ENCODE results near the gene DOCK1.

DOCK1 gene

DNA sequence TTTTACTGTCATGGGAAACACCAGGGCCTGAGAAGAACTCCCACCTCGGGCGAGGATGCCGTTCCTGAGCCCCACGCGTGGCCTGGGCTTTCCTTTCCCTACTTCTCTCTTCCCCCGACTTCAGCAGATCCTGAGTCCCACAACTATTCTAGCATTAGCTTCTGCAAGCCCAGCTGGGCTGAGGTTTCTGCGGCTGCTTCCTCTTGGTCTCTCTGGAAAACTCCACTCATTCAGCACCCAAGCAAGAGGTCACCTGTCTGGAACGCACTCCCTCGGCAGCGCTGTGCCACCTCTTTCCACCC is 761 bp upstream of the DOCK1 start:
- no peaks in the 10 kb centered on the region for H3K27me3 ChIP-seq (ENCODE audit: control insufficient read depth, insufficient read depth, low read length)
- peaks cover 10% of the 10 kb centered on the region for H3K36me3 ChIP-seq (ENCODE audit: control insufficient read depth, low read depth, low read length)
- H3K9ac ChIP-seq (ENCODE audit: low read length), result peak overlapping the region; percentile 73
- no peak overlapping the region for H3K27ac ChIP-seq (ENCODE audit: low read length)
- H3K4me1 ChIP-seq (ENCODE audit: control insufficient read depth, low read depth, low read length), result peaks cover 12% of the 10 kb centered on the region
- peak overlapping the region; percentile 67 for H3K4me3 ChIP-seq (ENCODE audit: low read length)
- no peaks in the 10 kb centered on the region for H3K9me3 ChIP-seq (ENCODE audit: control insufficient read depth, low read depth, low read length)

DNA sequence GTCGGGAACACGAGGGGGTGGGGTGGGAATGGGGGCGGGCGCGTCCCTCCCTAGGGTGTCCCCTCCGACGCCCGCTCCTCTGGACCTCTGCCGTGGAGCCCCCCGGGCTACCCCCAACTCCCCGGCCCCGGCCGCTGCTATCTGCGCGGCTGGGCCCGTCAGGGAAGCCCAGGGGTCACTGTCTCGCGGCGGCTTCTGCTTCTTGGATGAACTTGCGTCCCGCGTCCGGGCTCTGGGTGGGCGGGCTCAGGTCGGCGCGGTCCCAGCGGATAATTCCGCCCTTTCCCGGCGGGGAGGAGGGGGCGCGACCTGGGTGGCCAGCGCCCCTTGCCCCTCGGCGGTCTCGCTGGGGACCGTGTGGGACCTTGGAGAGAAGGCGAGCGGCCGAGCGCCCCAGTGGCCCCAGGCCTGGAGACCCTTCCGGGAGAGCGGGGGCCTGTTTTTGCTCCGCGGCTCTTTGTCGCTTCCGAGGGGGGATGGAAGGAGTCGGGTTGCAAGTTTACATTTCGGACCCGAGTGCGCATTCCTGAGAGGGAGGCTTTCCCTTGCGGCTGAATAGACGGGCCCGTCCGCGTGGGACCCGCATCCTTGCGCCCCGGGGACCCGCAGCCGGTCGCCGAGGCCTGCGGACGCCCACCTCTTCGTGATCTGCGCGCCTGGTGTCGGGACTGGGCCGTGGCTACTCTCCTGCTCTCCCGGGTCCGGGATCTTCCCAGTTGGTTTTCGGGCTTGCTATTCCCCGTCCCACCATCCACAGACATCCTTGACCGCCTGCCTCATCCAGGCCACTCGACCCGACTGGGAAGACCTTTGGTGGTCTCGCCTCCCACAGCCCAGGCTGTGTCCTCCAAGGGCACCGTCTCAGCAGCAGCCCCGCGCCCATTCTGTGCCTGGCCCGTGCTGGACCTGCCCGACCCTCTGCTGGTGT is 812 bp downstream of the DOCK1 start:
- Histone ChIP-seq H3K27ac (ENCODE audit: low read length) (no peak overlapping the region), H3K9ac (ENCODE audit: low read length) (peak overlapping the region; percentile 52), H3K27me3 (ENCODE audit: control insufficient read depth, insufficient read depth, low read length) (no peaks in the 10 kb centered on the region), H3K36me3 (ENCODE audit: control insufficient read depth, low read depth, low read length) (peaks cover 5% of the 10 kb centered on the region), H3K4me3 (ENCODE audit: low read length) (peak overlapping the region; percentile 69), H3K9me3 (ENCODE audit: control insufficient read depth, low read depth, low read length) (no peaks in the 10 kb centered on the region), H3K4me1 (ENCODE audit: control insufficient read depth, low read depth, low read length) (peaks cover 12% of the 10 kb centered on the region)

DNA sequence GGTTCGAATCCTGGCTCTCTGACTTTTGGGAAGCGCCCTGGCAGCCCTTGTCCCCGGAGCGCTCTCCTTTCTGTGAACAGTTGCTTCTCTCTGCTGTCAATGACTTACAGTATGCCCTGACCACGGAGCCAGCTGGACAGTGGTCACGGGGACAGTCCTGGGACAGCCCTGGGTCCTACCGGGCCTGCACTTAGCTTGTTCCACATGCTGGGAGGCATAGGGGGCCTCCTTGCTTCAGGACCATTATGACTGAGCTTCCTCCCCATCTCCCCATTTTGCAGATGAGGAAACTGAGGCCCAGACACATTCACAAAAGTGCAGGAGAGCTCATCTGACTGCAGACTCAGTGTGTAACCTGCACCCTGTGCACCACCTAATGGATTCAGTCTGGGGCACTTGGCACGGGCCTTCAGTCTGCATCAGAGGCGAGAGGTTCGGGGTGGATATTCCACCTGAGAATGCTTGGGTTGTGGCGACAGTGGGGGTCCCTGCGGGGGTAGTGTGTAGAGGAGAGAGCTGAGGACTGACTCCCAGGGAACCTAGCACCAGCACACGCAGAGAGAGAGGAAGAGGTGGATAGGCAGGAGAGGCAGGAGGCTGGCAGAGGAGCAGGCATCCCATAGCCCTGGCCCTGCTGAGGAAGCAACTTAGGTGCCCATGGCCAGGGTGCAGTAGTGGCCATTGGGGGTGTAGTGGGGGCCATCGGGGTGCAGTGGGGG is 1.6 kb downstream of the DOCK1 start:
- Histone ChIP-seq H3K9me3 (ENCODE audit: control insufficient read depth, low read depth, low read length) (no peaks in the 10 kb centered on the region), H3K4me1 (ENCODE audit: control insufficient read depth, low read depth, low read length) (peaks cover 12% of the 10 kb centered on the region), H3K36me3 (ENCODE audit: control insufficient read depth, low read depth, low read length) (peaks cover 5% of the 10 kb centered on the region), H3K27me3 (ENCODE audit: control insufficient read depth, insufficient read depth, low read length) (no peaks in the 10 kb centered on the region), H3K9ac (ENCODE audit: low read length) (no peak overlapping the region), H3K4me3 (ENCODE audit: low read length) (peak overlapping the region; percentile 69), H3K27ac (ENCODE audit: low read length) (no peak overlapping the region)

DNA sequence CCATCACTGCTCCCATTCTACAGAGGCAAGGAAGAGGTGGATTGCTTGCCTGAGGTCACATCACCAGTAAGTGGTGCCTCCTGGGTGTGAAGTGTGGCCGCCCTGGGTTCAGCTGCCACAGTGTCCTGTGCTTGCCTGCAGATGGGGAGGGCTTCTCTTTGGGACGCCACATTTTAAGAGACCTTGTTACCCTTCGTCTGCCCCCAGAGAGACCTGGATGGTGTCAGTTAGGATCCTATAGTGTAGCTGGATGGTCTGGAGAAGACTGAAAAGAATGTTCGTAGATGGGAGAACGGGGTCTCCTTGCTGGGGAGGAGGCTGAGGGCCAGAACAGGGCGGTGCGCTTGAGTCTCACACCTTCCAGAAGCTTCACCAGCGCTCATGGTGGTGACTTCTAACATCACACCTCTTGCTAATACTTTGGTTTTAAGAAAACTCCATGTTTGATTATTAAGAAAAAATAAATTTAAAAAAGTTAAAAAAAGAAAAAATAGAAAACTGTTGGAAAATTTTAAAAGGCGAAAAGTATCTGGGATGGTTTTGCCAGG is 2.3 kb downstream of the DOCK1 start:
- peaks cover 5% of the 10 kb centered on the region for H3K36me3 ChIP-seq (ENCODE audit: control insufficient read depth, low read depth, low read length)
- H3K27me3 ChIP-seq (ENCODE audit: control insufficient read depth, insufficient read depth, low read length), result no peaks in the 10 kb centered on the region
- peaks cover 12% of the 10 kb centered on the region for H3K4me1 ChIP-seq (ENCODE audit: control insufficient read depth, low read depth, low read length)
- H3K9me3 ChIP-seq (ENCODE audit: control insufficient read depth, low read depth, low read length), result no peaks in the 10 kb centered on the region
- H3K4me3 ChIP-seq (ENCODE audit: low read length), result no peak overlapping the region
- H3K9ac ChIP-seq (ENCODE audit: low read length), result no peak overlapping the region
- no peak overlapping the region for H3K27ac ChIP-seq (ENCODE audit: low read length)

DNA sequence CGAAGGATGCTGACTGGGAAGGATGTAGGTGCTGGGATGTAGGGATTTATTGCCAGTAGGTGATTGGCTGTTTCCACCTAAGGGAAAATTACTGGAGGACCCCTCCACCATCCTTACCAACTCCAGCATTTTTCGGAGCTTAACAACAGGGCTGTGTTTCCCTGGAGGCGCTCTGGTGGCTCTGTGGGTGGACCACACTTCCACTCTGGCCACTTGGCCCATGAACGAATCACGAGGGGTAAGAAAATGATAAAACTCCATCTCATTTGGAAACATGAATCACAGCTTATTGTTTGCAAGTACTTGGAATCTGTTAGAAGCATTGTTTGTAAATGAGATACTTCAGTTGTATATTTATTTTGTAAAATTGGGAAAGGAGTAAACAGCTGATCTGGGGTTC is 3.0 kb downstream of the DOCK1 start:
- Histone ChIP-seq H3K27me3 (ENCODE audit: control insufficient read depth, insufficient read depth, low read length) (no peaks in the 10 kb centered on the region), H3K9me3 (ENCODE audit: control insufficient read depth, low read depth, low read length) (no peaks in the 10 kb centered on the region), H3K4me1 (ENCODE audit: control insufficient read depth, low read depth, low read length) (peaks cover 12% of the 10 kb centered on the region), H3K27ac (ENCODE audit: low read length) (no peak overlapping the region), H3K9ac (ENCODE audit: low read length) (no peak overlapping the region), H3K4me3 (ENCODE audit: low read length) (no peak overlapping the region), H3K36me3 (ENCODE audit: control insufficient read depth, low read depth, low read length) (peaks cover 5% of the 10 kb centered on the region)

DNA sequence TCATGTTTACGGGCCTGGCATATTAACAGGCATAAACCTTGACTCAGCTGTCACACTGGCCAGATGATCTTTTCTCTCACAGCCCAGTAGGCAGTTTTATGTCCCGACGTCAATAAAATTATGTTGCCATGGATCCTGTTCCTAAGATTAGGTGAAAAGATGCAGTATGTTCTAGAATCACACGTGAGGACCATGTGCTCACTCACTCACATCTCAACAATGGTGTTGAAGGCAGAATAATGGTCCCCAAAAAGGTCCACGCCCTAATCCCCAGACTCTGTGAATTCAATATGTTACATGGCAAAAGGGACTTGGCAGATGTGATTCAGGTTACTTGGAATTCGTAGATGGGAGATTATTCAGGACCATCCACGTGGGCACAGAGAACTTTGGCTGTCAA is 3.5 kb downstream of the DOCK1 start:
- Histone ChIP-seq H3K27me3 (ENCODE audit: control insufficient read depth, insufficient read depth, low read length) (no peaks in the 10 kb centered on the region), H3K9ac (ENCODE audit: low read length) (no peak overlapping the region), H3K4me3 (ENCODE audit: low read length) (no peak overlapping the region), H3K9me3 (ENCODE audit: control insufficient read depth, low read depth, low read length) (no peaks in the 10 kb centered on the region), H3K4me1 (ENCODE audit: control insufficient read depth, low read depth, low read length) (peaks cover 12% of the 10 kb centered on the region), H3K27ac (ENCODE audit: low read length) (no peak overlapping the region), H3K36me3 (ENCODE audit: control insufficient read depth, low read depth, low read length) (peaks cover 1% of the 10 kb centered on the region)

DNA sequence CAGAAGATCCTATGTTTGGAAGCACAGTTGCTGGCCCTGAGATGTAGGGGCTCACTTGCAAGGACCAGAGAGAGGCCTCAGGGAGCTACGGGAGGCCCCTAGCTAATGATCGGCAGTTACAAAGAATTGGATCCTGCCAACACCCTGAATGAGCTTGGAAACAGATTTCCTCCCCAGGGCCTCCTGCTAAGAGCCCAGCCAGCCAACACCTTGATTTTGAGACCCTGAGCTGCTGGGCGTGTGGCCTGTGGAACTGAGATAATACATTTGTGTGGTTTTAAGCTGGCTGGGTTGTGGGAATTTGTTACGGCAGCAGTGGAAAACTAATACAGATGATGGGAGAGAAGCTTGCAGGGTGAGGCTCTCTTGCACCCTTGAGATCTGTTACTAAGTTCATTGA is 3.9 kb downstream of the DOCK1 start:
- peaks cover 10% of the 10 kb centered on the region for H3K4me1 ChIP-seq (ENCODE audit: control insufficient read depth, low read depth, low read length)
- no peaks in the 10 kb centered on the region for H3K9me3 ChIP-seq (ENCODE audit: control insufficient read depth, low read depth, low read length)
- H3K36me3 ChIP-seq (ENCODE audit: control insufficient read depth, low read depth, low read length), result no peaks in the 10 kb centered on the region
- no peak overlapping the region for H3K27ac ChIP-seq (ENCODE audit: low read length)
- H3K27me3 ChIP-seq (ENCODE audit: control insufficient read depth, insufficient read depth, low read length), result no peaks in the 10 kb centered on the region
- H3K9ac ChIP-seq (ENCODE audit: low read length), result no peak overlapping the region
- no peak overlapping the region for H3K4me3 ChIP-seq (ENCODE audit: low read length)

DNA sequence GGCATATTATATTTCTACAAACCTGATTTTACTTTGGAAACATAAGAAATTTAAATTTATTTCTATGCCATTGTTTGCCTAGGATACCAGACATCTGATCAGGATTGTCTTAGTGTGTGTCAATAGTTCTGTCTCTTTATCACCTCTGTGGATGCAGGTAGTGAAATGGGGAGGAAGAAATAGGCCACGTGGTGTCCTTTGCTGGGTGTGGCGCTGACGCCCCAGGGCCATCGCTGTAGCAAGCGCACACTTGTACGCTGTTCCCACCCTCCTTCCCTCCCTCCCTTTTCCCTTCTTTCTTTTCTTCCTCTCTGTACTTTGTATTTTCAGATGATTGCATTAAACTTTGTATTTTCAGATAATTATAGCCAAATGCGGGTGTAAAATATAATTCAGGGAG is 5.0 kb downstream of the DOCK1 start:
- Histone ChIP-seq H3K27me3 (ENCODE audit: control insufficient read depth, insufficient read depth, low read length) (no peaks in the 10 kb centered on the region), H3K4me3 (ENCODE audit: low read length) (no peak overlapping the region), H3K9me3 (ENCODE audit: control insufficient read depth, low read depth, low read length) (no peaks in the 10 kb centered on the region), H3K9ac (ENCODE audit: low read length) (no peak overlapping the region), H3K36me3 (ENCODE audit: control insufficient read depth, low read depth, low read length) (no peaks in the 10 kb centered on the region), H3K4me1 (ENCODE audit: control insufficient read depth, low read depth, low read length) (peaks cover 5% of the 10 kb centered on the region), H3K27ac (ENCODE audit: low read length) (no peak overlapping the region)

DNA sequence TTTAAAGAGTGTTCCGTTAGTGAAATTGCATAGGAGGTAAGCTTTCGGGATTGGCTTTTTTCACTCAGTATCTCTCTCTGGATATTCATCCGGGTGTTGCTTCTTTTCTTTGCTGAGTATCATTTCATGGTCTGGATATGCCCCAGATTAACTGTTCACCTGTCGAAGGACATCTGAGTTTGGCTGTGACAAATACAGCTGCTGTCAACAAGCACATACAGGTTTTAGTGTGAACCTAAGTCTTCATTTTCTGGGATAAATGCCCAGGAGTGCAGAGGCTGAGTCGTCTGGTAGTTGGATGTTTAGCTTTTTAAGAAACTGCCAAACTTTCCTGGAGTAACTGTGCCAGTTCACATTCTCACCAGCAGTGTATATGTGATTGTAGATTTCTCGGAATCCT is 5.6 kb downstream of the DOCK1 start:
- H3K4me3 ChIP-seq (ENCODE audit: low read length), result no peak overlapping the region
- H3K9ac ChIP-seq (ENCODE audit: low read length), result no peak overlapping the region
- no peaks in the 10 kb centered on the region for H3K36me3 ChIP-seq (ENCODE audit: control insufficient read depth, low read depth, low read length)
- no peak overlapping the region for H3K27ac ChIP-seq (ENCODE audit: low read length)
- H3K9me3 ChIP-seq (ENCODE audit: control insufficient read depth, low read depth, low read length), result no peaks in the 10 kb centered on the region
- H3K27me3 ChIP-seq (ENCODE audit: control insufficient read depth, insufficient read depth, low read length), result no peaks in the 10 kb centered on the region
- H3K4me1 ChIP-seq (ENCODE audit: control insufficient read depth, low read depth, low read length), result peaks cover 5% of the 10 kb centered on the region

DNA sequence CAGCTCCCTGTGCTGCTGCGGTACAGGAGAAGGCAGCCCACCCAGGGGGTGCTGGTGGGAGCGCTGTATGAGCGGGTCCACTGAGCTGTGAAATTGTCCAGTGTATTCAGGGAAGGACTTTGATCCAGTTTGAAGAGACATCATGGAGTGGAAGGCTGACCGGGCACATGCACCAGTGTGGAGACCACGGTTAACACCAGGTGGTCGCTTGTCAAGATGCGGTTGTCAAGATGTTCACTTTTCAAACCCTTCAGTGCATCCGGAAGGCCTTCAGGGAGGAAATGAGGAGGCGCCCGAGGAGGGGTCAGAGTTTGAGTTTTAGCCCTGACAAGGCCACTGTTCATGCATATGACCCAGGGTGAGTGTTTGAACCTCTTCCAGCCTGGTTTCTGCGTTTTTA is 6.1 kb downstream of the DOCK1 start:
- Histone ChIP-seq H3K36me3 (ENCODE audit: control insufficient read depth, low read depth, low read length) (no peaks in the 10 kb centered on the region), H3K27ac (ENCODE audit: low read length) (no peak overlapping the region), H3K4me3 (ENCODE audit: low read length) (no peak overlapping the region), H3K9ac (ENCODE audit: low read length) (no peak overlapping the region), H3K9me3 (ENCODE audit: control insufficient read depth, low read depth, low read length) (no peaks in the 10 kb centered on the region), H3K4me1 (ENCODE audit: control insufficient read depth, low read depth, low read length) (peaks cover 5% of the 10 kb centered on the region), H3K27me3 (ENCODE audit: control insufficient read depth, insufficient read depth, low read length) (no peaks in the 10 kb centered on the region)

DNA sequence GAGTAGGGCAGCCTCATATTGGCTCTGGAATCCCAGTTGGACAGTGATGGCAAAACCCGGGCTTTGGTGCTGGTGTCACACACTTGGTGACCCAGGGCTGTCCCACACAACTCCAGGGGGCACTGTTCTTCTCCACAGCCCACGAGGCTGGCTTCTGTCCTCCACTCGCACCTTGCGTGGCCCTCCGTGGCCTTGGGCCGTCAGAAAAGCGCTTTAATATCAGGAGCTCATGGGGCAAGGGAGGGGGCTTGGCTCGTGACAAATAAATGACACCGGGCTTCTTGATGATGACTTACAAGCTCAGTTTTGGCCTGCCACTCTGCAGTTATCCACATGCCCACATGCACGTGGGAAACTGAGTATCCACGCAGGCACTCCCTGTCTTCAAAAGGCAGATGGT is 8.1 kb downstream of the DOCK1 start:
- no peaks in the 10 kb centered on the region for H3K4me1 ChIP-seq (ENCODE audit: control insufficient read depth, low read depth, low read length)
- no peak overlapping the region for H3K4me3 ChIP-seq (ENCODE audit: low read length)
- H3K27ac ChIP-seq (ENCODE audit: low read length), result no peak overlapping the region
- no peak overlapping the region for H3K9ac ChIP-seq (ENCODE audit: low read length)
- no peaks in the 10 kb centered on the region for H3K9me3 ChIP-seq (ENCODE audit: control insufficient read depth, low read depth, low read length)
- H3K36me3 ChIP-seq (ENCODE audit: control insufficient read depth, low read depth, low read length), result no peaks in the 10 kb centered on the region
- H3K27me3 ChIP-seq (ENCODE audit: control insufficient read depth, insufficient read depth, low read length), result no peaks in the 10 kb centered on the region
